DND-41 (cell line): ENCODE measurements around the gene DCAKD.

Experiments
- ATAC-seq: fragments of 200-7000 bp; cut with Tn5 transposase; 3 replicates; pipeline ENCODE4 v1.9.1; 2021; ENCODE audit warnings: low read depth; ENCODE audit not compliant: insufficient read depth
- DNase-seq: peaks from one replicate; pipeline ENCODE4 v3.0.0-alpha.2; 2020
- H2AFZ ChIP-seq: 2 replicates; pipeline ENCODE4 v1.6.0; 2012; ENCODE audit warnings: low read depth, low read length
- H3K27ac ChIP-seq: 2 replicates; pipeline ENCODE4 v1.5.1; 2012; ENCODE audit warnings: low read length, inconsistent platforms
- H3K27me3 ChIP-seq: fragments of 200-600 bp; sonication (generic); 2 replicates; pipeline ENCODE4 v1.6.0; 2012; ENCODE audit warnings: low read length, mild to moderate bottlenecking, inconsistent platforms; ENCODE audit not compliant: insufficient read depth, poor library complexity
- H3K36me3 ChIP-seq: 2 replicates; pipeline ENCODE4 v1.5.1; 2012; ENCODE audit warnings: low read length, inconsistent platforms; ENCODE audit not compliant: insufficient read depth
- H3K4me1 ChIP-seq: 2 replicates; pipeline ENCODE4 v1.5.1; 2012; ENCODE audit warnings: mild to moderate bottlenecking, low read length; ENCODE audit not compliant: insufficient read depth
- H3K4me2 ChIP-seq: 2 replicates; pipeline ENCODE4 v1.6.0; 2012; ENCODE audit warnings: mild to moderate bottlenecking, moderate library complexity, low read length, inconsistent platforms; ENCODE audit not compliant: insufficient read depth
- H3K4me3 ChIP-seq, 2 experiments: fragments of 200-600 bp in 1 of 2; shearing (Covaris generic) in 1 of 2; 2 replicates each; pipeline ENCODE4 v1.5.1; 2012 to 2016; ENCODE audit warnings: inconsistent platforms in 2 of 2, low read length in 2 of 2, mild to moderate bottlenecking in 2 of 2, low read depth in 1 of 2, moderate library complexity in 1 of 2
- H3K79me2 ChIP-seq: 2 replicates; pipeline ENCODE4 v1.6.0; 2012; ENCODE audit warnings: low read length, inconsistent platforms; ENCODE audit not compliant: insufficient read depth
- H3K9ac ChIP-seq: 2 replicates; pipeline ENCODE4 v1.6.0; 2012; ENCODE audit warnings: low read depth, mild to moderate bottlenecking, inconsistent platforms, low read length, moderate library complexity
- H3K9me3 ChIP-seq: 2 replicates; pipeline ENCODE4 v1.5.1; 2012; ENCODE audit warnings: low read length, moderate library complexity, mild to moderate bottlenecking, inconsistent platforms; ENCODE audit not compliant: insufficient read depth, severe bottlenecking
- H4K20me1 ChIP-seq: 2 replicates; pipeline ENCODE4 v1.6.0; 2012; ENCODE audit warnings: low read length; ENCODE audit not compliant: insufficient read depth
- EZH2 ChIP-seq: IDR thresholded peaks from 3 replicates; pipeline ENCODE4 v1.6.1; 2012; ENCODE audit warnings: borderline replicate concordance, low read depth, mild to moderate bottlenecking, moderate library complexity, low read length, inconsistent platforms; ENCODE audit not compliant: severe bottlenecking
- TF ChIP-seq, protein P1 (sequence below): IDR thresholded peaks from 2 replicates; pipeline ENCODE4 v1.5.1; 2012; ENCODE audit warnings: borderline replicate concordance, low read length, moderate library complexity, mild to moderate bottlenecking; ENCODE audit not compliant: poor library complexity, severe bottlenecking; ENCODE audit errors: extremely low read depth

Gene DCAKD

GRCh38 chr17:45003877-45004276 lies 47.6 kb downstream of the DCAKD start:
- no peak overlapping the region for H3K9ac ChIP-seq
- no peak overlapping the region for H3K27ac ChIP-seq
- TF ChIP-seq, protein P1, sequence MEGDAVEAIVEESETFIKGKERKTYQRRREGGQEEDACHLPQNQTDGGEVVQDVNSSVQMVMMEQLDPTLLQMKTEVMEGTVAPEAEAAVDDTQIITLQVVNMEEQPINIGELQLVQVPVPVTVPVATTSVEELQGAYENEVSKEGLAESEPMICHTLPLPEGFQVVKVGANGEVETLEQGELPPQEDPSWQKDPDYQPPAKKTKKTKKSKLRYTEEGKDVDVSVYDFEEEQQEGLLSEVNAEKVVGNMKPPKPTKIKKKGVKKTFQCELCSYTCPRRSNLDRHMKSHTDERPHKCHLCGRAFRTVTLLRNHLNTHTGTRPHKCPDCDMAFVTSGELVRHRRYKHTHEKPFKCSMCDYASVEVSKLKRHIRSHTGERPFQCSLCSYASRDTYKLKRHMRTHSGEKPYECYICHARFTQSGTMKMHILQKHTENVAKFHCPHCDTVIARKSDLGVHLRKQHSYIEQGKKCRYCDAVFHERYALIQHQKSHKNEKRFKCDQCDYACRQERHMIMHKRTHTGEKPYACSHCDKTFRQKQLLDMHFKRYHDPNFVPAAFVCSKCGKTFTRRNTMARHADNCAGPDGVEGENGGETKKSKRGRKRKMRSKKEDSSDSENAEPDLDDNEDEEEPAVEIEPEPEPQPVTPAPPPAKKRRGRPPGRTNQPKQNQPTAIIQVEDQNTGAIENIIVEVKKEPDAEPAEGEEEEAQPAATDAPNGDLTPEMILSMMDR: no peak
- no peak for TF ChIP-seq EZH2
- 0 out of 2 replicates have a peak, but pooled peaks cover 2% of the 10 kb centered on the region for H3K4me1 ChIP-seq
- H3K27me3 ChIP-seq: peaks cover 2% of the 10 kb centered on the region
- no peak overlapping the region for H3K4me3 ChIP-seq
- H4K20me1 ChIP-seq: no peaks in the 10 kb centered on the region
- ATAC-seq (no peak), DNase-seq (no peak)
- H3K4me2 ChIP-seq: no peak overlapping the region
- no peaks in the 10 kb centered on the region for H3K79me2 ChIP-seq
- no peaks in the 10 kb centered on the region for H3K9me3 ChIP-seq
- H3K36me3 ChIP-seq: no peaks in the 10 kb centered on the region
- no peak overlapping the region for H2AFZ ChIP-seq

DNA sequence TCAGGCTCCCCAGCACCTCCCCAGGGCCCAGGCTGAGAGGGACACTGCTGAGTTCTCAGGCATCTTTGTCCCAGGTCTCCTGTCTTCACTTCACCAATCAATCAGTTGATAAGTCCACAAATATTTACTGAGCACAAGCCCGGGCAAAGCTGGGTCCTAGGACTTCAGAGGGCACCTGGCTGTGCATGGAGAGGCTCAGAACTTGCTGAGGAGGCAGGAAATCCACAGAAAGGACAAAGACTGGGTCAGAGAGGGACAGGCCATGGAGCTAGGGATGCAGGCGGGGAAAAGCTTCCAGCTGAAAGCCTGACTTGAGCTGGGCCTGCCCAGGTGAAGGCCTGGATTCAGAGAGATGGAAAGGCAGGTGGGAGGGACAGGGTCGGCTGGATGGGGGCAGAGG lies 50.1 kb downstream of the DCAKD start:
- Histone ChIP-seq H3K27me3 (peaks cover 2% of the 10 kb centered on the region), H2AFZ (no peak overlapping the region), H3K9ac (no peak overlapping the region), H4K20me1 (no peaks in the 10 kb centered on the region), H3K9me3 (no peaks in the 10 kb centered on the region), H3K27ac (no peak overlapping the region), H3K36me3 (no peaks in the 10 kb centered on the region), H3K4me1 (peaks cover 6% of the 10 kb centered on the region; the same call in 1 of the 2 replicates), H3K4me3 (no peak overlapping the region), H3K4me2 (no peak overlapping the region), H3K79me2 (no peaks in the 10 kb centered on the region)
- DNase-seq: no peak
- no peak for ATAC-seq
- TF ChIP-seq EZH2: no peak
- TF ChIP-seq, protein P1: no peak

- DNase-seq: no peak
Observed at GRCh38 chr17:44999433-44999832, 52.0 kb downstream of the DCAKD start.

More at GRCh38 chr17:44999433-44999832, 52.0 kb downstream of the DCAKD start:
- no peaks in the 10 kb centered on the region for H3K79me2 ChIP-seq
- no peak overlapping the region for H3K4me3 ChIP-seq
- peaks cover 2% of the 10 kb centered on the region for H3K27me3 ChIP-seq
- H2AFZ ChIP-seq: no peak overlapping the region
- no peak overlapping the region for H3K27ac ChIP-seq
- TF ChIP-seq, protein P1: no peak
- no peak for TF ChIP-seq EZH2
- no peaks in the 10 kb centered on the region for H3K36me3 ChIP-seq
- H3K9ac ChIP-seq: no peak overlapping the region
- ATAC-seq: no peak
- H3K9me3 ChIP-seq: no peaks in the 10 kb centered on the region
- peaks cover 6% of the 10 kb centered on the region; the same call in 1 of the 2 replicates for H3K4me1 ChIP-seq
- no peaks in the 10 kb centered on the region for H4K20me1 ChIP-seq
- no peak overlapping the region for H3K4me2 ChIP-seq
